D721Med (cell line): Measurements from ENCODE around the gene CTXN3.

ENCODE experiments used
- DNase-seq: peaks from one replicate; pipeline ENCODE4 v3.0.0; 2011; ENCODE audit warnings: low spot score; ENCODE audit not compliant: insufficient read length
- FAIRE-seq: peaks from 2 replicates; lab custom pipeline; 2011; peaks lifted over from hg19 to GRCh38; lab: Jason Lieb, UNC
- CTCF ChIP-seq: IDR thresholded peaks from 2 replicates; pipeline ENCODE4 v1.5.1; 2012; ENCODE audit warnings: mild to moderate bottlenecking, control low read depth; ENCODE audit not compliant: insufficient read depth; ENCODE audit errors: missing control alignments

Gene CTXN3

DNA sequence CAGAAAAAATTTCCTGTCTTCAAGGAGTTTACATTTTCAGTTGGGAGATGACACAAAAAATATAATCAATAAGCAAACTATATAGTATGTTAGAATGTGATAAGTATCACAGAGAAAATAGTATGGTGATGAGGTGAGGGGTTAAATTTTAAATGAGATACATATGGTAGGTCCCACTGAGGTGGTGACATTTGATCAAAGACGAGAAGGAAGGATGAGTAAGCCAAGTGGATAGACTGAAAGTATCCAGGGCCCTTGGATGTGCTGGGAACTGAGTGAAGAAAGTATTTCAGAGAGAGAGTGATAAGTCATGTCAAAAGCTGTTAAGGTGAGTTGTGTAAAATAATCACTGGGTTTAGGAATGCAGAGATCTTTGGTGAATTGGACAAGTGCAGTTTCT, 57.8 kb downstream of the CTXN3 start:
- DNase-seq = no peak
- FAIRE-seq = no peak
- TF ChIP-seq CTCF = no peak

DNA sequence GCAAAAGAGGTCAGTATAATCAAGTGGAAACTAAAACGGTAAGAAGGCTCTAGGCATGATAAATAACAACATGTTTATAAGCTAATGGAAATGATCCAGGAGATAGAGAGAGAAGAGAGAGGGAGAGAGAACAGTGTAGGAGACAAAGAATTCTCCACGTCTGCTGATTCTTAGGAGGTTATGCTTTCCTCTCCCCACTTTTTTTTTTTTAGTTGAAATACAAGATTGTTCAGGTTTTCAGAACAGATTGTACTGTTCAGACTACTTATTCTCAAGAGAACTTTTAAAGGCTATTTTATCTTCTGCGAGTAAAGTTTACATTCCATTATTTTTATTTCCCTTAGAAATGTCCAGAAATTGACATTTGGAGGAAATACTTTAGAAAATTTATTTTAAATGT, 58.3 kb downstream of the CTXN3 start:
- no peak for TF ChIP-seq CTCF
- no peak for FAIRE-seq
- DNase-seq = no peak
